ENCODE results near the gene ZRSR2. TPM values are rescaled to one million over a fixed set of nuclear protein-coding genes. Genes with fewer than 3 reads are reported as not detected.

The ZRSR2 gene
- polyA plus RNA-seq, 2 of the 4 experiments (the other 2 are of a cell fraction), result 10.5 to 12.0 TPM

DNA sequence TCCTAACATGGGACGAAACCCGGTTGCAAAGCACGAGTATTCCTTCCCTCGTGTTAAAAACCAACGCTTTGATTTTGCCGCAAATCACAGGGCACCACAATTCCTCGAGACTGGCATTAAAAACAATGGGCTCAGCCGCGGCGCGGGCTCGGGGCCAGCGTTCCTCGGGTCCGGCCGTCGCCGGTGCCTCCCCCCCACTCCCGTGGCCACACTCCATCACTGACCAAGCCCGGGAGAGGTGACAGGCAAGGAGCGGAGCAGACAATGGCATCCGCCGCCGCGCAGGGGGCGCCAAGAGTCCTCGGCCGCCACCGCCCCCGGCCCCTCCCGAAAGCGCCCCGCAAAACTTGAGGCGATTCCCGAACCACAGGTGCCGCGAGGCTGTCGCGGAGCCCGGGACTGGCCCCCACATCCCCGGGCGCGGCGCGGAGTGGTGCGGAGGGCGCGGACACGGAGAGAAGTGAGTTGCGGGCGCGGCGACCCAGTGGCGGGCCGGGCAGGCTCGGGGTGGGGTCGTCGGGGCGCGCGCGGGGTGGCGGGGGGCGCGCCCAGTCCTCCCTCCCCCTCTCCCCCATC, 63.9 kb downstream of the ZRSR2 start:
- ATAC-seq (peak; percentile 33 to 67), DNase-seq (ENCODE audit: low read depth in 1 of 2, low spot score in 1 of 2) (peak; percentile 22 to 39), FAIRE-seq (no peak)
- H3K4me2 ChIP-seq, result peak overlapping the region; percentile 69
- POLR2A ChIA-PET, result no interaction called here
- H3K4me3 ChIP-seq, result peak overlapping the region; percentile 82
- H3K4me1 ChIP-seq, result peaks cover 6% of the 10 kb centered on the region; the same call in 1 of the 3 replicates
- TF ChIP-seq POLR2A (IDR thresholded peaks at IDR 0.05; ENCODE audit: low read length), result no peak
- no peak for TF ChIP-seq BHLHE40 (IDR thresholded peaks at IDR 0.05; ENCODE audit: low read depth, low read length)
- TF ChIP-seq TFCP2L1 (CRISPR knock-in tag; IDR thresholded peaks at IDR 0.05), result no peak
- no peak for TF ChIP-seq RNF2 (IDR thresholded peaks at IDR 0.05; ENCODE audit: borderline replicate concordance, low read depth)
- TF ChIP-seq, protein P1, sequence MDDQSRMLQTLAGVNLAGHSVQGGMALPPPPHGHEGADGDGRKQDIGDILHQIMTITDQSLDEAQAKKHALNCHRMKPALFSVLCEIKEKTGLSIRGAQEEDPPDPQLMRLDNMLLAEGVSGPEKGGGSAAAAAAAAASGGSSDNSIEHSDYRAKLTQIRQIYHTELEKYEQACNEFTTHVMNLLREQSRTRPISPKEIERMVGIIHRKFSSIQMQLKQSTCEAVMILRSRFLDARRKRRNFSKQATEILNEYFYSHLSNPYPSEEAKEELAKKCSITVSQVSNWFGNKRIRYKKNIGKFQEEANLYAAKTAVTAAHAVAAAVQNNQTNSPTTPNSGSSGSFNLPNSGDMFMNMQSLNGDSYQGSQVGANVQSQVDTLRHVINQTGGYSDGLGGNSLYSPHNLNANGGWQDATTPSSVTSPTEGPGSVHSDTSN (IDR thresholded peaks at IDR 0.05), result no peak
- TF ChIP-seq HDAC2 (IDR thresholded peaks at IDR 0.05), result no peak
- no peak for TF ChIP-seq HOXB13 (CRISPR knock-in tag; IDR thresholded peaks at IDR 0.05; ENCODE audit: low read depth)
- TF ChIP-seq RAD21 (conservative IDR thresholded peaks at IDR 0.05 in 1 of 2, IDR thresholded peaks at IDR 0.05 in 1 of 2), result peak in 1 of 2 experiments; percentile 36; a peak in 2 of 5 replicates
- TF ChIP-seq CHD2 (IDR thresholded peaks at IDR 0.05; ENCODE audit: low read length, partially characterized antibody), result no peak
- no peak for TF ChIP-seq SREBF2 (IDR thresholded peaks at IDR 0.05)
- TF ChIP-seq SMC3 (IDR thresholded peaks at IDR 0.05), result peak; percentile 25; the same call in 1 of the 3 replicates
- TF ChIP-seq RCOR1 (IDR thresholded peaks at IDR 0.05; ENCODE audit: low read depth, low read length), result no peak
- TF ChIP-seq JUNB (IDR thresholded peaks at IDR 0.05), result no peak
- no peak for TF ChIP-seq EHF (CRISPR knock-in tag; IDR thresholded peaks at IDR 0.05)
- TF ChIP-seq PHF8 (IDR thresholded peaks at IDR 0.05; ENCODE audit: borderline replicate concordance, low read depth), result peak; percentile 31; the same call in 1 of the 2 replicates
- H3K9me3 ChIP-seq, result no peaks in the 10 kb centered on the region
- CTCF ChIA-PET, result no interaction called here
- H3K27ac ChIP-seq, result peak overlapping the region; percentile 77 to 89
- 1% methylated on average over 19 of the region's 65 CpGs for WGBS (ENCODE audit: missing lambda C conversion rate)

DNA sequence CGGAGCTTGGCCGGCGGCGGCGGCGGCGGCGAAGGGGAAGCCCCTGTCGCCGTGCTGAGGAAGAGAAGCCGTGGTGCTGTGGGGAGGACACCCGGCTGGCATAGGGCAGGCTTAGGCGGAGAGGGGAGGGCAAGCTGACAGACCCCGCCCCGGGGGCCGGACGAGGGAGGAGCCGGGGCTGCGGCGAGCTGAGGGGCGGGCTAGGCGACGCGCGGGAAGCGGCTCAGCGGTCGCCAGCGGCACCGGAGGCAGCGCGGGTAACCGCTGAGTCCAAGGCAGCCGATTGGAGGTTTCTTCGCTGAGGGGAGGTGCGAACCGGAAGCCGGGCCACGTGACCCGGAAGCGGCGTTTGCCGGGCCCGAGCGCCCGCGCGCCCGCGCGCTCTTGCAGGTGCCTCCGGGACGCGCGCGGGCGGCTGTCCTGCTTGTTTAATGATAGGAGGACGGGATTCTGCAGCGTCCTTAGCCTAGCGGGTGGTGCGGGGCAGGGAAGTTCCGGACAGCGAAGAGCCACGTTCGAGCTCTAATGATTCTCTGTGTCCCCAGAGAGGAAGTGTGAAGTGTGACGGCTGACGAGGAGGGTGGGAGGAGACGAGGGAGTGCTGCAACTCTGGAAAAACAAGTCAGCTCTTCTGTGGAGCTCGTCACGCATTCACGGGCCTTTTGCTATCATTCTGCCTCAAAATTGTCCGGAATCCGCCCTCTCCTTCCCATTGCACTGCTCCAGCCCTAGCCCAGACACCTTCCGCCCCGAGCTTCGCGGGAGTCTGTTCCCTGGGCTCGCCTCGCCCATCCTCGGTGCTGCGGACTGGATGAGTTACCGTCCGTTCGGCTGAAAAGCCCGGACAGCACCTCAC, 64.7 kb downstream of the ZRSR2 start, which contains the start of gene AP1S2:
Gene AP1S2 (minus strand): TSS at position 102 of the 856 bp plus-strand sequence. CDS start 2,289 bp downstream, outside the sequence.
- H3K9me3 ChIP-seq, result no peaks in the 10 kb centered on the region
- TF ChIP-seq POLR2A (IDR thresholded peaks at IDR 0.05; ENCODE audit: low read length) (peak; percentile 59), RFX5 (IDR thresholded peaks at IDR 0.05) (peak; percentile 85; the same call in 1 of the 2 replicates), JUN (IDR thresholded peaks at IDR 0.05) (peak in 1 of 2 experiments; percentile 42; a peak in 2 of 5 replicates), EHMT2 (IDR thresholded peaks at IDR 0.05; ENCODE audit: low read depth) (no peak), MAZ (IDR thresholded peaks at IDR 0.05; ENCODE audit: borderline replicate concordance, low read depth, low read length) (no peak), ZFP36 (IDR thresholded peaks at IDR 0.05; ENCODE audit: borderline replicate concordance, partially characterized antibody) (no peak), MAFK (IDR thresholded peaks at IDR 0.05; ENCODE audit: partially characterized antibody) (no peak), RAD21 (conservative IDR thresholded peaks at IDR 0.05 in 1 of 2, IDR thresholded peaks at IDR 0.05 in 1 of 2) (no peak), PHF8 (IDR thresholded peaks at IDR 0.05; ENCODE audit: borderline replicate concordance, low read depth) (peak; percentile 71), TFCP2L1 (CRISPR knock-in tag; IDR thresholded peaks at IDR 0.05) (no peak)
- TF ChIP-seq, protein P2, sequence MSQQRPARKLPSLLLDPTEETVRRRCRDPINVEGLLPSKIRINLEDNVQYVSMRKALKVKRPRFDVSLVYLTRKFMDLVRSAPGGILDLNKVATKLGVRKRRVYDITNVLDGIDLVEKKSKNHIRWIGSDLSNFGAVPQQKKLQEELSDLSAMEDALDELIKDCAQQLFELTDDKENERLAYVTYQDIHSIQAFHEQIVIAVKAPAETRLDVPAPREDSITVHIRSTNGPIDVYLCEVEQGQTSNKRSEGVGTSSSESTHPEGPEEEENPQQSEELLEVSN (IDR thresholded peaks at IDR 0.05; ENCODE audit: borderline replicate concordance, low read depth), result peak; percentile 96
- TF ChIP-seq, protein P3, sequence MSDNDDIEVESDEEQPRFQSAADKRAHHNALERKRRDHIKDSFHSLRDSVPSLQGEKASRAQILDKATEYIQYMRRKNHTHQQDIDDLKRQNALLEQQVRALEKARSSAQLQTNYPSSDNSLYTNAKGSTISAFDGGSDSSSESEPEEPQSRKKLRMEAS (IDR thresholded peaks at IDR 0.05), result peak; percentile 82; the same call in 1 of the 2 replicates
- TF ChIP-seq, protein P1 (IDR thresholded peaks at IDR 0.05), result no peak
- TF ChIP-seq, protein P4, sequence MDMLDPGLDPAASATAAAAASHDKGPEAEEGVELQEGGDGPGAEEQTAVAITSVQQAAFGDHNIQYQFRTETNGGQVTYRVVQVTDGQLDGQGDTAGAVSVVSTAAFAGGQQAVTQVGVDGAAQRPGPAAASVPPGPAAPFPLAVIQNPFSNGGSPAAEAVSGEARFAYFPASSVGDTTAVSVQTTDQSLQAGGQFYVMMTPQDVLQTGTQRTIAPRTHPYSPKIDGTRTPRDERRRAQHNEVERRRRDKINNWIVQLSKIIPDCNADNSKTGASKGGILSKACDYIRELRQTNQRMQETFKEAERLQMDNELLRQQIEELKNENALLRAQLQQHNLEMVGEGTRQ (IDR thresholded peaks at IDR 0.05), result peak; percentile 88
- peak within 1 kb of the TSS; percentile 81 for H3K4me2 ChIP-seq
- ChIA-PET CTCF (no interaction called here), POLR2A (interaction anchor here (0.6 kb wide), 1 partner anchor 384 kb away, joined by 3 read pairs; no protein-coding TSS in a partner anchor)
- ATAC-seq (peak; percentile 94 to 99), DNase-seq (ENCODE audit: low read depth in 1 of 2, low spot score in 1 of 2) (peak; percentile 70 to 94), FAIRE-seq (no peak)
- peak within 1 kb of the TSS; percentile 82 for H3K4me3 ChIP-seq
- WGBS (ENCODE audit: missing lambda C conversion rate), result 5% methylated on average over 12 of the region's 85 CpGs
- peak within 1 kb of the TSS; percentile 77 to 89 for H3K27ac ChIP-seq
- peaks cover 6% of the 10 kb centered on the region; the same call in 1 of the 3 replicates for H3K4me1 ChIP-seq
